K562 (cell line): ENCODE results near the gene LIX1L. TPM values are rescaled to one million over a fixed set of nuclear protein-coding genes. Genes with fewer than 3 reads are reported as not detected.
A peak's percentile ranks its signal among the peaks of the same experiment; 100 is the strongest.

Experiments
- CAMTA2 ChIP-seq: fragments of 250-450 bp; sonication (Bioruptor Pico); conservative IDR thresholded peaks from 2 replicates; pipeline ENCODE4 v1.5.1; 2022
- DNMT1 ChIP-seq: fragments of 450-650 bp; IDR thresholded peaks from 2 replicates; pipeline ENCODE4 v1.6.1; 2016; ENCODE audit warnings: antibody characterized with exemption, mild to moderate bottlenecking
- FOXK1 ChIP-seq: sonication (generic); formaldehyde crosslinking; IDR thresholded peaks from 2 replicates; pipeline ENCODE4 v1.8.0; 2022; ENCODE audit warnings: missing genetic modification reagents, mild to moderate bottlenecking, borderline replicate concordance
- GABPB1 ChIP-seq: sonication (generic); formaldehyde crosslinking; IDR thresholded peaks from 2 replicates; pipeline ENCODE4 v1.8.0; 2022; ENCODE audit warnings: mild to moderate bottlenecking, missing genetic modification reagents
- HMBOX1 ChIP-seq: sonication (generic); IDR thresholded peaks from 2 replicates; pipeline ENCODE4 v1.6.1; 2016
- ILK ChIP-seq: fragments of 450-650 bp; IDR thresholded peaks from 2 replicates; pipeline ENCODE4 v1.6.1; 2016; ENCODE audit warnings: missing genetic modification characterization, low read depth, mild to moderate bottlenecking, missing compliant biosample characterization, moderate library complexity, borderline replicate concordance
- MTA2 ChIP-seq: fragments of 450-650 bp; IDR thresholded peaks from 2 replicates; pipeline ENCODE4 v1.6.1; 2016; ENCODE audit warnings: low read depth
- NEUROD1 ChIP-seq: fragments of 150-350 bp; IDR thresholded peaks from 2 replicates; pipeline ENCODE4 v1.6.1; 2014; ENCODE audit warnings: borderline replicate concordance, low read length, low read depth; ENCODE audit not compliant: partially characterized antibody
- NFATC3 ChIP-seq: fragments of 450-650 bp; IDR thresholded peaks from 2 replicates; pipeline ENCODE4 v1.6.1; 2017; ENCODE audit warnings: mild to moderate bottlenecking
- PHB ChIP-seq: fragments of 250-450 bp; sonication (Bioruptor Pico); IDR thresholded peaks from 2 replicates; pipeline ENCODE4 v1.5.0; 2021
- POLR2H ChIP-seq: IDR thresholded peaks from 2 replicates; pipeline ENCODE4 v1.6.1; 2016; ENCODE audit warnings: missing genetic modification characterization, low read depth, mild to moderate bottlenecking, control low read depth, missing compliant biosample characterization, moderate library complexity
- POLR3G ChIP-seq: IDR thresholded peaks from 2 replicates; pipeline ENCODE4 v1.6.1; 2011; ENCODE audit not compliant: insufficient read length, insufficient replicate concordance; ENCODE audit errors: extremely low read depth
- STAT6 ChIP-seq: sonication (generic); formaldehyde crosslinking; IDR thresholded peaks from 2 replicates; pipeline ENCODE4 v1.8.1; 2023; ENCODE audit warnings: mild to moderate bottlenecking, missing genetic modification reagents
- TCF3 ChIP-seq: sonication (generic); formaldehyde crosslinking; IDR thresholded peaks from 2 replicates; pipeline ENCODE4 v1.4.0; 2020; ENCODE audit warnings: mild to moderate bottlenecking, missing genetic modification reagents
- WHSC1 ChIP-seq: IDR thresholded peaks from one replicate; pipeline ENCODE4 v1.6.1; 2012; ENCODE audit warnings: low read length, control low read depth, inconsistent platforms
- YBX1 ChIP-seq: fragments of 450-650 bp; IDR thresholded peaks from 2 replicates; pipeline ENCODE4 v1.7.1; 2016; ENCODE audit warnings: mild to moderate bottlenecking
- ZBTB49 ChIP-seq: sonication (generic); formaldehyde crosslinking; IDR thresholded peaks from 2 replicates; pipeline ENCODE4 v1.8.0; 2022; ENCODE audit warnings: missing genetic modification reagents, mild to moderate bottlenecking, borderline replicate concordance
- ZNF24 ChIP-seq: fragments of 450-650 bp; IDR thresholded peaks from 2 replicates; pipeline ENCODE4 v1.6.1; 2016
- ZNF316 ChIP-seq: fragments of 450-650 bp; IDR thresholded peaks from 2 replicates; pipeline ENCODE4 v1.6.1; 2016
- ZNF583 ChIP-seq: fragments of 250-450 bp; sonication (Bioruptor Pico); IDR thresholded peaks from 2 replicates; pipeline ENCODE4 v1.4.0; 2020
- ZNF639 ChIP-seq, 2 experiments: fragments of 200-800 bp in 1 of 2; sonication (Bioruptor generic) in 1 of 2; sonication (generic) in 1 of 2; formaldehyde crosslinking in 1 of 2; IDR thresholded peaks in 1 of 2; conservative IDR thresholded peaks in 1 of 2; 2 replicates each; pipeline versions ENCODE4 v1.5.0 to v1.6.1; 2016 to 2020; ENCODE audit warnings: missing compliant biosample characterization in 1 of 2, missing genetic modification characterization in 1 of 2, missing genetic modification reagents in 1 of 2
- polyA plus RNA-seq, 8 experiments: library from polyadenylated mRNA; depleted of rRNA in 4 of 8; stranded (reverse) in 5 of 8; unstranded in 3 of 8; fragments of >200 nt; fragmentation: Nextera tagmentation in 2 of 8; fragmentation: Illumina TruSeq in 1 of 8; extraction: Ambion mirVana in 2 of 8; extraction: Trizol in 1 of 8; gene quantifications; 2 replicates each; pipeline versions ENCODE4 v1.2.1 to v1.2.3, GENCODE V29; 2011 to 2014; ENCODE audit warnings: inconsistent platforms in 1 of 8, missing spikeins in 1 of 8
- total RNA-seq, 7 experiments: library from RNA; depleted of rRNA in 6 of 7; stranded (reverse); fragments of >200 nt in 6 of 7; fragmentation: Illumina TruSeq in 2 of 7; extraction: Trizol in 2 of 7; gene quantifications; 2 replicates each; pipeline versions ENCODE4 v1.2.1 to v1.2.3, GENCODE V29; 2011 to 2021; ENCODE audit warnings: low replicate concordance in 1 of 7

Gene LIX1L
- total and polyA plus RNA-seq, 9 of the 15 experiments (the other 6 are each of a cell fraction or from before 2014, with no cell fraction given): 4.6 to 26.5 (median 12.5) TPM

- 0 out of 2 replicates have a peak, but pooled peaks have one; percentile 67 for TF ChIP-seq ZBTB49
- TF ChIP-seq NEUROD1: no peak
- TF ChIP-seq DNMT1: no peak
- no peak for TF ChIP-seq STAT6 (CRISPR knock-in tag)
- TF ChIP-seq MTA2: no peak
- TF ChIP-seq FOXK1 (CRISPR knock-in tag): peak; percentile 24; the same call in 1 of the 2 replicates
- no peak for TF ChIP-seq TCF3 (CRISPR knock-in tag)
- no peak for TF ChIP-seq WHSC1
- no peak for TF ChIP-seq PHB (CRISPR knock-in tag)
- no peak for TF ChIP-seq HMBOX1
- TF ChIP-seq ILK (tag): no peak
- TF ChIP-seq GABPB1 (CRISPR knock-in tag): no peak
- no peak for TF ChIP-seq YBX1
- TF ChIP-seq ZNF24: no peak
- TF ChIP-seq ZNF583 (CRISPR knock-in tag): no peak
- TF ChIP-seq POLR2H (tag): no peak
- no peak for TF ChIP-seq ZNF639 (CRISPR knock-in tag; conservative IDR thresholded peaks at IDR 0.05 in 1 of 2, IDR thresholded peaks at IDR 0.05 in 1 of 2)
- no peak for TF ChIP-seq POLR3G
- no peak for TF ChIP-seq ZNF316
- TF ChIP-seq NFATC3: 0 out of 2 replicates have a peak, but pooled peaks have one; percentile 36
- TF ChIP-seq CAMTA2 (CRISPR knock-in tag): no peak
Observed at GRCh38 chr1:145993618-145994390, 36.0 kb upstream of the LIX1L start (continued).
